GM12892 (cell line): ENCODE results near the gene EXT2.

ENCODE experiments used
- POLR2A ChIP-seq: IDR thresholded peaks from 2 replicates; pipeline ENCODE4 v1.6.1; 2011; ENCODE audit warnings: low read depth, low read length, control low read depth
- POLR2AphosphoS5 ChIP-seq: IDR thresholded peaks from 2 replicates; pipeline ENCODE4 v1.6.1; 2011; ENCODE audit warnings: low read depth, low read length, control low read depth

DNA sequence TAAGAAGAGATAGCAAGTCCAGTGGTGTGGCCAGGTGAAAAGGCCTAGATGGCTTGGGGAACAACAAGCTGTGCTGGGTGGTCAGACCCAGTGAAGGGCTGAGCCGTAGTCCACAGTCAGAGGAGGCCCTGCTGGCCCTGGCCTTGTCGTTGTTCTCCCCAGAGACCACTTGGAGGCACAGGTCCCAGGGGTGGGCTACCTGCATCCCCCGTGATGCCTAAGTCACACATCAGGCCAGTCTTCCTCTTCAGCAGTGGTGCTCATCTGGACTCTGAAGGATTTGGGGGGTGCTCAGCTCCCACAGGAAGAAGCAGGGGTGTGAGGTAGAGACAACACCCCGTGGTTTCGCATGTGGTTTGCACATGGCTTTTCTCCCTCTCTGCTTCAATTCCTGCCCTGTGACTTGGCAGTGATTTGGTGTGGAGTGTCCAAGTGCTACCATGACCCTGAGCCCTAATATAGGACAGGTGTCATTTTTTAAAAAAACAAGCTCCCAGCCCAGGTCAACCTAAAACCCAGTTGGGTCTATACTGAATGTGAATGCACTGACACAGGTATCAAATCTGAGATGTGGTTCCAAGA lies 163.5 kb downstream of the EXT2 start:
- no peak for TF ChIP-seq POLR2AphosphoS5
- no peak for TF ChIP-seq POLR2A
